ENCODE results near the gene IRX2. TPM values are rescaled to one million over a fixed set of nuclear protein-coding genes. Genes with fewer than 3 reads are reported as not detected.

The IRX2 gene
- total RNA-seq, 2 experiments from 2014 or later = not detected

GRCh38 chr5:2702096-2702879, 49.2 kb downstream of the IRX2 start:
- peaks cover 4% of the 10 kb centered on the region for H3K9me3 Mint-ChIP-seq
- H3K27ac Mint-ChIP-seq = no peak overlapping the region
- H3K4me3 Mint-ChIP-seq = no peak overlapping the region
- ChIA-PET POLR2A (no interaction called here), CTCF (no interaction called here)
- intact Hi-C loops (cut with micrococcal nuclease) = no loop called here
- no peaks in the 10 kb centered on the region for H3K4me1 Mint-ChIP-seq (ENCODE audit: low read depth)
- H3K36me3 Mint-ChIP-seq = no peaks in the 10 kb centered on the region
- H3K27me3 Mint-ChIP-seq = no peaks in the 10 kb centered on the region
- DNase-seq = no peak

- Mint-ChIP-seq H3K4me3 (no peak overlapping the region), H3K4me1 (ENCODE audit: low read depth) (no peaks in the 10 kb centered on the region), H3K36me3 (no peaks in the 10 kb centered on the region), H3K27me3 (no peaks in the 10 kb centered on the region), H3K27ac (no peak overlapping the region), H3K9me3 (peaks cover 4% of the 10 kb centered on the region)
- ChIA-PET CTCF (no interaction called here), POLR2A (no interaction called here)
- no peak for DNase-seq
- intact Hi-C loops (cut with micrococcal nuclease) = no loop called here
These were observed 49.9 kb downstream of the IRX2 start for GRCh38 chr5:2701592-2701991.

- H3K27ac Mint-ChIP-seq = no peak overlapping the region
- H3K4me1 Mint-ChIP-seq (ENCODE audit: low read depth) = no peaks in the 10 kb centered on the region
- peaks cover 4% of the 10 kb centered on the region for H3K9me3 Mint-ChIP-seq
- POLR2A ChIA-PET = no interaction called here
- no peak for DNase-seq
- CTCF ChIA-PET = no interaction called here
- H3K4me3 Mint-ChIP-seq = no peak overlapping the region
- intact Hi-C loops (cut with micrococcal nuclease) = no loop called here
- no peaks in the 10 kb centered on the region for H3K27me3 Mint-ChIP-seq
- no peaks in the 10 kb centered on the region for H3K36me3 Mint-ChIP-seq
These were observed 50.6 kb downstream of the IRX2 start for GRCh38 chr5:2700876-2701275.

DNA sequence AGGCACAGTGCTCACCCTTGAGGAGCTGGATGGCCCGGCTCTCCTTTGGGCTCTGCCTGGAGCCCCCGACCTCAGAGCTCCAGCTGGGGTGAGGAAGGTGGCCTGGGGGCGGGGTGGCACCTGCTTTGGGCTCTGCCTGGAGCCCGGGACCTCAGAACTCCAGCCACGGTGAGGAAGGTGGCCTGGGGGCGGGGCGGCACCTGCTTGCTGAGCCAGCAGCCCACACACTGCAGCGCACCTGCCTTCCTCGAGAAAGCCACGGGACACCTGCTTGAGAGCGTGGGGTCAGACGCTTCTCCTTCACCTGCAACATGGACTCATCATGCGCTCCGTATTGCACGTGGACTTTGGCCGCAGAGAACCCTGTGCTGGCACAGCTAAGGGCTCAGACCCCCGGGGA, 51.8 kb downstream of the IRX2 start:
- Mint-ChIP-seq H3K27ac (no peak overlapping the region), H3K9me3 (peaks cover 8% of the 10 kb centered on the region), H3K4me1 (ENCODE audit: low read depth) (no peaks in the 10 kb centered on the region), H3K27me3 (no peaks in the 10 kb centered on the region), H3K4me3 (no peak overlapping the region), H3K36me3 (no peaks in the 10 kb centered on the region)
- DNase-seq = no peak
- CTCF ChIA-PET = no interaction called here
- intact Hi-C loops (cut with micrococcal nuclease) = no loop called here
- POLR2A ChIA-PET = no interaction called here

- H3K4me1 Mint-ChIP-seq (ENCODE audit: low read depth) = no peaks in the 10 kb centered on the region
- no peak for DNase-seq
- H3K27ac Mint-ChIP-seq = no peak overlapping the region
- H3K9me3 Mint-ChIP-seq = peaks cover 7% of the 10 kb centered on the region
- H3K27me3 Mint-ChIP-seq = no peaks in the 10 kb centered on the region
- ChIA-PET POLR2A (no interaction called here), CTCF (no interaction called here)
- H3K4me3 Mint-ChIP-seq = no peak overlapping the region
- H3K36me3 Mint-ChIP-seq = no peaks in the 10 kb centered on the region
- intact Hi-C loops (cut with micrococcal nuclease) = no loop called here
These were observed 52.2 kb downstream of the IRX2 start for GRCh38 chr5:2699231-2699630.

GRCh38 chr5:2698581-2698980, 52.9 kb downstream of the IRX2 start:
- intact Hi-C loops (cut with micrococcal nuclease) = no loop called here
- CTCF ChIA-PET = no interaction called here
- H3K4me1 Mint-ChIP-seq (ENCODE audit: low read depth) = no peaks in the 10 kb centered on the region
- H3K4me3 Mint-ChIP-seq = no peak overlapping the region
- no peak for DNase-seq
- no peak overlapping the region for H3K27ac Mint-ChIP-seq
- H3K27me3 Mint-ChIP-seq = no peaks in the 10 kb centered on the region
- POLR2A ChIA-PET = no interaction called here
- H3K9me3 Mint-ChIP-seq = peaks cover 4% of the 10 kb centered on the region
- no peaks in the 10 kb centered on the region for H3K36me3 Mint-ChIP-seq

GRCh38 chr5:2697446-2698200, 53.9 kb downstream of the IRX2 start:
- peaks cover 4% of the 10 kb centered on the region for H3K9me3 Mint-ChIP-seq
- intact Hi-C loops (cut with micrococcal nuclease) = no loop called here
- H3K4me1 Mint-ChIP-seq (ENCODE audit: low read depth) = no peaks in the 10 kb centered on the region
- H3K36me3 Mint-ChIP-seq = no peaks in the 10 kb centered on the region
- CTCF ChIA-PET = no interaction called here
- POLR2A ChIA-PET = no interaction called here
- H3K27me3 Mint-ChIP-seq = no peaks in the 10 kb centered on the region
- no peak overlapping the region for H3K4me3 Mint-ChIP-seq
- no peak overlapping the region for H3K27ac Mint-ChIP-seq
- no peak for DNase-seq

DNA sequence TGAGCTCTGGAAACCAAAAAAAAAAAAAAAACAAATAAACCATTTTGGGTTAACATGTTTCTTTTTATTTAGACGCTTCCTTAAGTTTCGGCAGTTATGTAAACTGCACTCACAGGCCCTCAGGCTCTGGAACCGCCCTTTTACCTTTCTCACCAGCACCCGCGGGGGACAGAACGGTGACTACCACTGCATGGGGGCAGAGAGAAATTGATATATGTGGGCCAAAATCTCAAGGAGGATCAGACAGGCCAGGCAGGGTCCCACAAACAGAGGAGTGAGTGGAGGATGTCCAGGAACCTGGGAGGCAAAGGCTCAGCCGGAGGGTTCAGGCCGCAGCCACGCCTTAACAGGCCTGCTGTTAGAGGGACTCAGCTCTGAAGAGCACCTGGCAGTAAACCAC, 54.4 kb downstream of the IRX2 start:
- no peaks in the 10 kb centered on the region for H3K27me3 Mint-ChIP-seq
- no peaks in the 10 kb centered on the region for H3K4me1 Mint-ChIP-seq (ENCODE audit: low read depth)
- no peak overlapping the region for H3K4me3 Mint-ChIP-seq
- H3K36me3 Mint-ChIP-seq = no peaks in the 10 kb centered on the region
- peaks cover 4% of the 10 kb centered on the region for H3K9me3 Mint-ChIP-seq
- DNase-seq = no peak
- intact Hi-C loops (cut with micrococcal nuclease) = no loop called here
- H3K27ac Mint-ChIP-seq = no peak overlapping the region
- ChIA-PET CTCF (no interaction called here), POLR2A (no interaction called here)

Data from activated CD4-positive, alpha-beta memory T cell treated with anti-CD3 and anti-CD28 coated beads for 36 hours (primary cell).